KMS-11 (cell line): ENCODE results near the gene GPD1.

ENCODE experiments used
- H2AFZ ChIP-seq: fragments of 200-600 bp; sonication (generic); 2 replicates; pipeline ENCODE4 v1.6.1; 2016; ENCODE audit warnings: antibody characterized with exemption, mixed run types, low read depth
- H3K27ac ChIP-seq: fragments of 200-600 bp; sonication (generic); 2 replicates; pipeline ENCODE4 v1.6.1; 2016; ENCODE audit warnings: mild to moderate bottlenecking, mixed run types
- H3K27me3 ChIP-seq: fragments of 200-600 bp; sonication (generic); 2 replicates; pipeline ENCODE4 v1.6.1; 2017; ENCODE audit warnings: mild to moderate bottlenecking, low read depth, mixed run types, moderate library complexity; ENCODE audit not compliant: insufficient read depth
- H3K36me3 ChIP-seq: fragments of 200-600 bp; sonication (generic); 2 replicates; pipeline ENCODE4 v1.6.1; 2017; ENCODE audit warnings: mild to moderate bottlenecking, mixed run types; ENCODE audit not compliant: insufficient read depth
- H3K4me1 ChIP-seq: fragments of 200-600 bp; sonication (generic); 2 replicates; pipeline ENCODE4 v1.6.1; 2016; ENCODE audit warnings: mild to moderate bottlenecking, low read depth, mixed run types; ENCODE audit not compliant: poor library complexity, severe bottlenecking
- H3K4me2 ChIP-seq: fragments of 200-600 bp; sonication (generic); 2 replicates; pipeline ENCODE4 v1.7.0; 2016; ENCODE audit warnings: mild to moderate bottlenecking, mixed run types
- H3K4me3 ChIP-seq: fragments of 200-600 bp; sonication (generic); IDR thresholded peaks from 2 replicates; pipeline ENCODE4 v1.6.1; 2017; ENCODE audit warnings: low read depth, low read length, mixed read lengths; ENCODE audit not compliant: insufficient read depth
- H3K79me2 ChIP-seq: fragments of 200-600 bp; sonication (generic); 2 replicates; pipeline ENCODE4 v1.6.1; 2016; ENCODE audit warnings: low read depth, mixed run types; ENCODE audit not compliant: insufficient read depth
- H3K9ac ChIP-seq: fragments of 200-600 bp; sonication (generic); 2 replicates; pipeline ENCODE4 v1.6.1; 2016; ENCODE audit warnings: mild to moderate bottlenecking, mixed run types
- H4K20me1 ChIP-seq: fragments of 200-600 bp; sonication (generic); 2 replicates; pipeline ENCODE4 v1.6.1; 2016; ENCODE audit warnings: mild to moderate bottlenecking, mixed run types; ENCODE audit not compliant: insufficient read depth
- CTCF ChIP-seq: fragments of 200-600 bp; sonication (generic); conservative IDR thresholded peaks from 2 replicates; pipeline ENCODE4 v1.6.1; 2017; ENCODE audit warnings: low read depth, mild to moderate bottlenecking, antibody characterized with exemption, low read length, moderate library complexity, mixed read lengths

GPD1 gene

DNA sequence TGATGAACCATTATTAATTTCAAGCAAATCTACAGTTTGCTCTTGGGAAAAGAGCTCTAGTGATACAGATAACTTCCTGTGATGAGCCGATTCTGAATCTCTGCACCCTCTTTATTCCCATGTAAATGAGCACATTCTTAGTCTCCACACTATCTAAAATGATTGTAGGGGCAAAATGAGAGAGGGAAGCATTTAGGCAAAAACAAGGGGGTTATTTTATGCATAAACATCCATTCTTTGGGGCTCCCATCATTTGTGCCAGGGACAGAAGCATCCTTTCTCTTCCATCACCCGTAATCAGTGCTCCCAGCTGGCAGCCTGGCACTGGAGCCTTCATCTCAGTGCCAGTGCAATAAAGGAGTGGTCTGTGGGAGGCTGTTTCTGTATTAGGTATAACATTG lies 1.7 kb upstream of the GPD1 start:
- Histone ChIP-seq H2AFZ (no peak overlapping the region), H3K4me2 (no peak overlapping the region), H4K20me1 (no peaks in the 10 kb centered on the region), H3K36me3 (peaks cover 6% of the 10 kb centered on the region; the same call in 1 of the 2 replicates), H3K79me2 (no peaks in the 10 kb centered on the region), H3K4me1 (peaks cover 10% of the 10 kb centered on the region), H3K27me3 (no peaks in the 10 kb centered on the region), H3K4me3 (no peak overlapping the region), H3K27ac (no peak overlapping the region), H3K9ac (no peak overlapping the region)
- no peak for TF ChIP-seq CTCF

DNA sequence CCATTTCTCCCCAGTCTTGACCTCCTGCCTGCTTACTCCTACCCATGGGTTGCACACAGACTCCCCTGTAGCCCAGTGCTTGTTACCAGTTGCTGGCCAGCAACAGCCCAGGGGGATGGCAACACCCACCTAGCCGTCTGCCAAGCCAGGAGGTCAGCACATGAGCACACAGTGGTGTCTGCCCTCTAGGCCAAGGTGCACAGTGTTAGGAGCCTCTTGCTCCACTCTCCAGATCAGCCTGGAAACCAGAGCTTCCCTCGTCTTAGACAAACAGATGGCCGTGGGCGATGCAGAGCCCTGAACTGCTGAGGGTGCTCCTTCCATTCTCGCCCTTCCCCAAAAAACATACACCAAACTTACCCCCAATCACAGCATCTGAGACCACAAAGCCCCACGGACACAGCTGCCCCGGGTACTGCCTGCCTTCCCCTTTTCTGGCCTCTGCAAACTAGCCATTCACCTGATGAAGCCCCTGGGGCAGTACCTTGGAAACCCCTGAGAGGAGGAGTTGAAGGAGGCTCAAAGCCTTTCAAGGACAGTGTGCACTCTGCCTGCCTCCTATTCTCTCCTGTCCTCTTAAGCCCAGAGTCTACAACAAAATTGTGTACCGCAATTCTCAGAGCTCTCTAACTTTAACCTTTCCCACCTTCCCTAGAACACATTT lies 1.0 kb upstream of the GPD1 start:
- Histone ChIP-seq H3K79me2 (no peaks in the 10 kb centered on the region), H4K20me1 (no peaks in the 10 kb centered on the region), H3K36me3 (peaks cover 6% of the 10 kb centered on the region; the same call in 1 of the 2 replicates), H2AFZ (no peak overlapping the region), H3K27ac (no peak overlapping the region), H3K4me3 (no peak overlapping the region), H3K9ac (no peak overlapping the region), H3K4me1 (peaks cover 10% of the 10 kb centered on the region), H3K4me2 (no peak overlapping the region), H3K27me3 (no peaks in the 10 kb centered on the region)
- TF ChIP-seq CTCF, result no peak

DNA sequence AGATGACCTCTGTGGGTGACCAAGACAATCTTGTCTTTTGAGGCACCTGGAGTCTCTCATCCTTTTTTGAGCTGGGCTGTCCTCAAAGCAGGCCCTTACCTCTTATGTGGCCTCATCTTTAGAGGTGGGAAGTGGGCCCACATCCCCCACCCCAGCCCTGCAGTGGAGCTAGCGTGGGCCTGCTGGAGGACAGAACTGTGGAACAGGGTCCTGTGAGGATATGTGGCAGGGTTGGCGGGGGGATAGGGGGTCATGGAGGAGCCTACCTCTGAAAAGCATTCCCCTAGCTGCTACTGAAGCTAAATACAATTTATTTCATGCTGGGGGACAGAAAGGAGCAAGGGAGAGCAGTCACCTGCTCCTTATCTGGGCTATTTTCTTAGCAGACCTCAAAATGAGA lies 457 bp upstream of the GPD1 start:
- no peak overlapping the region for H3K4me2 ChIP-seq

DNA sequence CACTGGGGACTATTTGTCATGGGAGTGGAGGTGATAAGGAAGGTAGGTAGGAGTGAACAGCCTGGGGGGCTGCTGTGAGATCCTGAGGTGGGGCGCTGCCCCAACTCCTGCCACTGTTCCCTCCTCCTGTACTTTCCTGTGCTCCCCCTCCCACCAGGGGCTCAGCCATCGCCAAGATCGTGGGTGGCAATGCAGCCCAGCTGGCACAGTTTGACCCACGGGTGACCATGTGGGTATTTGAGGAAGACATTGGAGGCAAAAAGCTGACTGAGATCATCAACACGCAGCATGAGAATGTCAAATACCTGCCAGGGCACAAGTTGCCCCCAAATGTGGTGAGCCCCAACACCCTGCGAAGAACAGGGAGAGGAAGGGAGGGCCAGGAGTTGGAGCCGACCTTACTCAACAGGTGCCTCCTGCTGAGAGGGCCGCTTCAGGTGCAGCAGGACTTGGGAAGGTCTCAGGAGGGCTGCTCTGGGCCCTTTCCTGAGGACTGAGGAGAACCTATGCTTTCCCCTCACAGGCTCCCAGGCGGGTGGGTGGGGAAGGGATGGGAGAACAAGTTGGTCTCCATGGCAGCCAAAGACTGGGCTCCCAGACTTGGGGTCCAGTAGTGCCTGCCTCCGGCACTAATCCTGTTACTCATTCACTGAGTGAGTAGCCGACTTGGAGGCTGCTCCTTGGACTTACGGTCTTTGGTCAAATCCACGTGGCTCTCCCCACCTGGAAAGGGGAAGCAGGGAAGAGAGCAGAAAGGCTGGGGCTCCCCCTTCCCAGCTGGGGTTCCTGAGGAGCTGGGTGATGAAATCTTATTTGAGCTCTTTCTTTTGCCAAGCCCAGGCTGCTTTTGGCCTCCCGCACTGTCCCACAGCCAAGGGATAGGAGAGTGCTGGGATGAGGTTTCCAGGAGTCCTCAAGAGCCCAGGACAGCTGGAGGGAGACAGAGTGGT lies 884 bp downstream of the GPD1 start:
- Histone ChIP-seq H3K9ac (no peak overlapping the region), H3K36me3 (no peaks in the 10 kb centered on the region; the same call in 1 of the 2 replicates), H3K4me2 (no peak overlapping the region), H3K27me3 (no peaks in the 10 kb centered on the region), H3K4me1 (peaks cover 29% of the 10 kb centered on the region), H2AFZ (no peak overlapping the region), H3K4me3 (no peak overlapping the region), H3K27ac (no peak overlapping the region), H4K20me1 (no peaks in the 10 kb centered on the region), H3K79me2 (no peaks in the 10 kb centered on the region)
- TF ChIP-seq CTCF, result no peak

More for the DNA sequence above, 457 bp upstream of the GPD1 start:
- H3K27ac ChIP-seq, result no peak overlapping the region
- H3K36me3 ChIP-seq, result peaks cover 5% of the 10 kb centered on the region; the same call in 1 of the 2 replicates
- H3K79me2 ChIP-seq, result no peaks in the 10 kb centered on the region
- no peaks in the 10 kb centered on the region for H4K20me1 ChIP-seq
- no peak overlapping the region for H2AFZ ChIP-seq
- peaks cover 16% of the 10 kb centered on the region for H3K4me1 ChIP-seq
- H3K27me3 ChIP-seq, result no peaks in the 10 kb centered on the region
- no peak overlapping the region for H3K4me3 ChIP-seq
- no peak for TF ChIP-seq CTCF
- no peak overlapping the region for H3K9ac ChIP-seq
